Hippocampal formation (tissue), 2 donors: ENCODE data around the gene TMEM108.
"Not testable (repeated sequence)": the region's sequence is repeated elsewhere in the genome, so short reads cannot be mapped to it uniquely, and the experiment has no call there.

Experiments
- DNase-seq, 2 donors: peaks; one replicate each; lab custom pipeline; 2025; lab: John Stamatoyannopoulos, UW

The TMEM108 gene

GRCh38 chr3:133038089-133038730 is at the start of gene TMEM108:
Gene TMEM108, plus strand, starts transcription at chr3:133038391.
- DNase-seq: peak; percentile 81 to 86

GRCh38 chr3:132995971-132996370 is 42.2 kb upstream of the TMEM108 start:
- no peak for DNase-seq

- DNase-seq: no peak
Observed at GRCh38 chr3:132997404-132998185, 40.6 kb upstream of the TMEM108 start.

- DNase-seq: not testable (repeated sequence)
Observed at GRCh38 chr3:133005032-133005431, 33.2 kb upstream of the TMEM108 start.

- DNase-seq: no peak
Observed at GRCh38 chr3:133007601-133008000, 30.6 kb upstream of the TMEM108 start.

GRCh38 chr3:133014325-133014724 is 23.9 kb upstream of the TMEM108 start:
- DNase-seq: no peak

GRCh38 chr3:133015573-133015972 is 22.6 kb upstream of the TMEM108 start:
- not testable (repeated sequence) for DNase-seq

GRCh38 chr3:133016838-133017309 is 21.3 kb upstream of the TMEM108 start:
- no peak for DNase-seq

- no peak for DNase-seq
Observed at GRCh38 chr3:133018921-133019320, 19.3 kb upstream of the TMEM108 start.

- DNase-seq: no peak
Observed at GRCh38 chr3:133021206-133021605, 17.0 kb upstream of the TMEM108 start.

- DNase-seq: no peak
Observed at GRCh38 chr3:133023362-133023761, 14.8 kb upstream of the TMEM108 start.

GRCh38 chr3:133025546-133025945 is 12.6 kb upstream of the TMEM108 start:
- no peak for DNase-seq

GRCh38 chr3:133032301-133032700 is 5.9 kb upstream of the TMEM108 start:
- no peak for DNase-seq

- no peak for DNase-seq
Observed at GRCh38 chr3:133037436-133037835, 755 bp upstream of the TMEM108 start.

- DNase-seq: peak in 1 of 2 donors; percentile 17
Observed at GRCh38 chr3:133038731-133039375, 662 bp downstream of the TMEM108 start.

GRCh38 chr3:133040696-133041523 is 2.7 kb downstream of the TMEM108 start:
- peak; percentile 81 to 87 for DNase-seq

- no peak for DNase-seq
Observed at GRCh38 chr3:133041524-133041829, 3.3 kb downstream of the TMEM108 start.

- no peak for DNase-seq
Observed at GRCh38 chr3:133042778-133043177, 4.6 kb downstream of the TMEM108 start.

GRCh38 chr3:133047980-133048379 is 9.8 kb downstream of the TMEM108 start:
- DNase-seq: no peak

GRCh38 chr3:133049491-133049890 is 11.3 kb downstream of the TMEM108 start:
- no peak for DNase-seq

- DNase-seq: no peak
Observed at GRCh38 chr3:133050891-133051290, 12.7 kb downstream of the TMEM108 start.

GRCh38 chr3:133053532-133053931 is 15.3 kb downstream of the TMEM108 start:
- DNase-seq: no peak
